HG02870 (cell line): Measurements from ENCODE around the gene ATP6V0A1.
A peak's percentile ranks its signal among the peaks of the same experiment; 100 is the strongest.
"Not testable (repeated sequence)": the region's sequence is repeated elsewhere in the genome, so short reads cannot be mapped to it uniquely, and the experiment has no call there.

ENCODE experiments used
- ATAC-seq: cut with Tn5 transposase; IDR thresholded peaks from one replicate; pipeline ENCODE4 v1.9.1; 2021; ENCODE audit warnings: mild to moderate bottlenecking, moderate library complexity; ENCODE audit not compliant: unreplicated experiment

ATP6V0A1 gene

GRCh38 chr17:42537156-42537805 lies 78.6 kb downstream of the ATP6V0A1 start:
- no peak for ATAC-seq

GRCh38 chr17:42537826-42538451 lies 79.3 kb downstream of the ATP6V0A1 start:
- ATAC-seq = no peak

GRCh38 chr17:42538482-42538881 lies 79.8 kb downstream of the ATP6V0A1 start:
- ATAC-seq = no peak

DNA sequence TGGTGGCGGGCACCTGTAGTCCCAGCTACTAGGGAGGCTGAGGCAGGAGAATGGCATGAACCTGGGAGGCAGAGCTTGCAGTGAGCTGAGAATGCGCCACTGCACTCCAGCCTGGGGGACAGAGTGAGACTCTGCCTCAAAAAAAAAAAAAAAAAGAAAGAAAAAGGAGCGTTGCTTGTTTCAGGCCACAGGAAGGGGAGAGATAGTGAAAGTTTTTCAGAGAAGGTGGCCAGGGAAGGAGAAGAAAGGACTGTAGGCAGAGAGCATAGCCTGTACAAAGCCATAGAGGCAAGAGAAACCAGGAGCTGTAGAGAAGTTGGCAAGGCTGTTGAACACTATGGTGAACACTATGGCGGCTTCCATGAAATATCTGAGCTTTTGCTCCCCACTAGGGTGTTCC lies 81.9 kb downstream of the ATP6V0A1 start:
- not testable (repeated sequence) for ATAC-seq

- ATAC-seq = no peak
Measured at GRCh38 chr17:42541041-42541833, 82.6 kb downstream of the ATP6V0A1 start.

GRCh38 chr17:42543190-42544079 lies 84.8 kb downstream of the ATP6V0A1 start:
- no peak for ATAC-seq

DNA sequence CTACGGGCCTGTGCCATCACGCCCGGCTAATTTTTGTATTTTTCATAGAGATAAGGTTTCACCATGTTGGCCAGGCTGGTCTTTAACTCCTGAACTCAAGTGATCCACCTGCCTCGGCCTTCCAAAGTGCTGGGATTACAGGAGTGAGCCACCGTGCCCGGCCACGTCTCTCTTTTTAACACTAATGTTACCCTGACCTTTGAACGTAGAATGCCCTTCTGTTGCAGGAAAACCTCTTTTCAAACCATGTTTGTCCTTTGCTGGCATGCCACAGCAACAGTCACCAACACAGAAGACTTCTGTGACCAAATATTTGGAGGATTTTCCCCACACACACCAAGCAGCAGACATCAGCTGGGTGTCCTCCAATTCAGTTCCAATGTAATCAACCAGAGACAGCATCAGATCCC lies 86.2 kb downstream of the ATP6V0A1 start:
- no peak for ATAC-seq

- ATAC-seq = not testable (repeated sequence)
Measured at GRCh38 chr17:42545755-42546505, 87.3 kb downstream of the ATP6V0A1 start.

DNA sequence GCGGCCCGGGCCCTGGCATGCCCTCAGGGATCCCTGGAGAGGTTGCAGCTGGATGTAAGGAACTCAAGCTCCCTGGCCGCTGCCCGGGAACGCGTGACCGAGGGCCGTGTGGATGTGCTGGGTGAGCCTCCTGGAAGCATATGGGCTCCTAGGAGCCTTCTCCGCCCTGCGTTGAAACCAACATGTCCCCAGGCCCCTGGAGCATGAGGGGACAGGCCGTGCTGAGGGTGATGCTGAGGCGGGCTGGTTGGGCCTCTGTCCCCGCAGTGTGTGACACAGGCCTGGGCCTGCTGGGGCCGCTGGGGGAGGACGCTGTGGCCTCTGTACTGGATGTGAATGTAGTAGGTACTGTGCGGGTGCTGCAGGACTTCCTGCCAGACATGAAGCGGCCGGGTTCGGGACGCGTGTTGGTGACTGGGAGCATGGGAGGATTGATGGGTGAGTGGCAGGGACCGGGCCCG lies 88.4 kb downstream of the ATP6V0A1 start:
- no peak for ATAC-seq

DNA sequence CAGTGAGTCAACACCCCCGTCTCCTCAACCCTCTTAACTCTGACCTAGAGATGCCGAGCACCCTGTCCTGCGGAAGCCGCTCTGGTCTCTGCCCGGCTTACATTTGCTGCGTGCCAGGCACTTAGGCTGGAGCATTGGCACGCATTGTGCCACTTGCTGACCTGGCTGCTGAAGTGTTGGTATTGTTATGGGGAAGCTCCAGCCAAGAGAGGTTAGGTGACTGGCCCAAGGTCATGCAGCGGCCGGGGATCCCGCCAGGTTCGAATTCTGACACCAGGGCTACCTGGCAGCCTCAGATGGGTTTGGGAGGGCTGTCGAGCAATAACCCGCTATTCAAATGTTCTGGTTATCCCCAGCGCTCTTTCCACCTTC lies 89.0 kb downstream of the ATP6V0A1 start:
- no peak for ATAC-seq

- no peak for ATAC-seq
Measured at GRCh38 chr17:42548070-42548837, 89.6 kb downstream of the ATP6V0A1 start.

DNA sequence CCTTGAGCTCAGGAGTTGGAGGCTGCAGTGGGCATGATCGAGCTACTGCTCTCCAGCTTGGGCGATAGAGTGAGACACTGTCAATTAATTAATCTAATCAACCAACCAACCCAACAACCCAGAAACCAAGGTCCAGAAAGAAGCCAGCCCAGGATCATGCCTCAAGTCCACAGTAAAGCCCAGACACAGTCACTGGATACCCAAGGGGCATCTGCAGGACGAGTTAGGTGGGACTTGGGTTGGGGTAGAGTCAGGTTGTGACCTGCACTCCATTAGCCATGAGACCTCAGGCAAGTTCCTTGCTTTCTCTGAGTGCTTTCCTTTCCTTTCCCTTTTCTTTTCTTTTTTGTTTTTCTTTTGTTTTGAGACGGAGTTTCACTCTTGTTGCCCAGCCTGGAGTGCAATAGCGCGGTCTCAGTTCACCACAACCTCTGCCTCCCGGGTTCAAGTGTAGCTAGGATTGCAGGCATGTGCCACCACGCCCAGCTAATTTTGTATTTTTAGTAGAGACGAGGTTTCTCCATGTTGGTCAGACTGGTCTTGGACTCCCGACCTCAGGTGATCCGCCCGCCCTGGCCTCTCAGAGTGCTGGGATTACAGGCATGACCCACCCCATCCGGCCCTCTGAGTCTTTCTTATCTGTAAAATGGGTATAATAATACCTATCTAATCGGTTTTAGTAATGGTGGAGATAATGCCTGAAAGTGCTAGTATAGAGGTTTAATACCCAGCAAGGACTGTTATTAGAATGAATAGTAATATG lies 90.5 kb downstream of the ATP6V0A1 start:
- no peak for ATAC-seq

GRCh38 chr17:42552736-42553135 lies 94.1 kb downstream of the ATP6V0A1 start, which contains the start of gene HSD17B1:
HSD17B1 (plus strand) TSS chr17:42552923; CDS start chr17:42552934, 11 bp downstream.
- ATAC-seq = not testable (repeated sequence)

GRCh38 chr17:42553161-42553818 lies 94.6 kb downstream of the ATP6V0A1 start:
- no peak for ATAC-seq

DNA sequence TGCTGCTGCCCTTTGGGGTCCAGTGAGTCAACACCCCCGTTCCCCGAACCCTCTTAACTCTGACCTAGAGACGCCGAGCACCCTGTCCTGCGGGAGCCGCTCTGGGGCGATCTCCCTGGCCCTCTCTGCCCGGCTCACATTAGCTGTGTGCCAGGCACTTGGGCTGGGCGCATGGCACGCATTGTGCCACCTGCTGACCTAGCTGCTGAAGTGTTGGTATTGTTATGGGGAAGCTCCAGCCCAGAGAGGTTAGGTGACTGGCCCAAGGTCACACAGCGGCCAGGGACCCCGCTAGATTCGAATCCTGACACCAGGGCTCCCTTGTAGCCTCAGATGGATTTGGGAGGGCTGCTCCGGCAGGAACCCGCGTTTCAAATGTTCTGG lies 95.2 kb downstream of the ATP6V0A1 start:
- ATAC-seq = no peak

- ATAC-seq = peak; percentile 59
Measured at GRCh38 chr17:42554250-42555121, 95.8 kb downstream of the ATP6V0A1 start.

- no peak for ATAC-seq
Measured at GRCh38 chr17:42555122-42555622, 96.5 kb downstream of the ATP6V0A1 start.
